H1 (cell line): ENCODE measurements around the gene MASP1. TPM values are rescaled to one million over a fixed set of nuclear protein-coding genes. Genes with fewer than 3 reads are reported as not detected.

ENCODE experiments used
- BRCA1 ChIP-seq: IDR thresholded peaks from 2 replicates; pipeline ENCODE4 v1.6.1; 2012; ENCODE audit warnings: low read depth, low read length, improper control_type of control experiment
- CHD7 ChIP-seq: fragments of 300-600 bp; sonication (generic); IDR thresholded peaks from 2 replicates; pipeline ENCODE4 v1.7.1; 2012; ENCODE audit warnings: low read length, moderate library complexity, mild to moderate bottlenecking, inconsistent platforms; ENCODE audit not compliant: insufficient replicate concordance
- EGR1 ChIP-seq: IDR thresholded peaks from 2 replicates; pipeline ENCODE4 v1.6.1; 2011; ENCODE audit warnings: low read depth, low read length, borderline replicate concordance
- EP300 ChIP-seq, 2 experiments: IDR thresholded peaks; 1 replicate in 1 of 2; 2 replicates in 1 of 2; pipeline ENCODE4 v1.6.1; 2011 to 2012; ENCODE audit warnings: low read depth in 2 of 2, low read length in 2 of 2, mild to moderate bottlenecking in 2 of 2, borderline replicate concordance in 1 of 2, inconsistent platforms in 1 of 2, moderate library complexity in 1 of 2
- EZH2 ChIP-seq: fragments of 200-600 bp; sonication (generic); IDR thresholded peaks from 2 replicates; pipeline ENCODE4 v1.7.1; 2012; ENCODE audit warnings: low read depth, mild to moderate bottlenecking, moderate library complexity, low read length, inconsistent platforms; ENCODE audit not compliant: severe bottlenecking
- JUND ChIP-seq: IDR thresholded peaks from 2 replicates; pipeline ENCODE4 v1.6.1; 2011; ENCODE audit warnings: mild to moderate bottlenecking, improper control_type of control experiment, low read length
- KDM1A ChIP-seq: fragments of 200-600, 300-600 bp; sonication (generic); IDR thresholded peaks from 2 replicates; pipeline ENCODE4 v1.7.1; 2016; ENCODE audit warnings: mild to moderate bottlenecking, low read length, borderline replicate concordance
- RFX5 ChIP-seq: IDR thresholded peaks from 2 replicates; pipeline ENCODE4 v1.6.1; 2011; ENCODE audit warnings: low read depth, low read length, improper control_type of control experiment, borderline replicate concordance
- SIN3A ChIP-seq, 2 experiments: IDR thresholded peaks in 1 of 2; conservative IDR thresholded peaks in 1 of 2; 2 replicates each; pipeline ENCODE4 v1.6.1; 2011 to 2012; ENCODE audit warnings: low read length in 2 of 2, improper control_type of control experiment in 1 of 2, low read depth in 1 of 2, mild to moderate bottlenecking in 1 of 2
- TEAD4 ChIP-seq: IDR thresholded peaks from 2 replicates; pipeline ENCODE4 v1.6.1; 2012; ENCODE audit warnings: low read depth, low read length, inconsistent platforms, mixed read lengths
- polyA plus RNA-seq, 7 experiments: library from polyadenylated mRNA; depleted of rRNA in 3 of 7; stranded (reverse) in 5 of 7; unstranded in 2 of 7; fragments of >200 nt in 5 of 7; fragments of 200-250 nt in 2 of 7; gene quantifications; 1 replicate in 5 of 7; 2 replicates in 1 of 7; 4 replicates in 1 of 7; pipeline versions ENCODE4 v1.2.1 to v1.2.3, GENCODE V29; 2011 to 2013; ENCODE audit warnings: missing spikeins in 2 of 7, mixed read lengths in 2 of 7
- total RNA-seq: library from RNA; stranded (reverse); fragmentation: NEBNext Ultra II Directional; extraction: Animal tissue kit (Norgen Biotek cat#: 25700); gene quantifications from 2 replicates; pipeline ENCODE4 v1.2.1, GENCODE V29; 2021

MASP1 gene
- total and polyA plus RNA-seq, 2 of the 8 experiments (the other 6 are each of a cell fraction or from before 2014, with no cell fraction given) = 2.7 to 3.5 TPM

- TF ChIP-seq CHD7 (no peak), BRCA1 (no peak), KDM1A (no peak), SIN3A (conservative IDR thresholded peaks at IDR 0.05 in 1 of 2, IDR thresholded peaks at IDR 0.05 in 1 of 2; ENCODE audit: low read depth in 1 of 2, low read length in 2 of 2) (no peak), TEAD4 (no peak), EP300 (IDR thresholded peaks at IDR 0.05; ENCODE audit: borderline replicate concordance in 1 of 2, low read depth in 2 of 2, low read length in 2 of 2) (no peak), EZH2 (no peak), JUND (no peak), RFX5 (no peak), EGR1 (no peak)
Observed at GRCh38 chr3:187296911-187297310, 5.4 kb upstream of the MASP1 start (continued).
